ENCODE results near the gene SPINK1.
"Not testable (repeated sequence)": the region's sequence is repeated elsewhere in the genome, so short reads cannot be mapped to it uniquely, and the experiment has no call there.

Gene SPINK1

DNA sequence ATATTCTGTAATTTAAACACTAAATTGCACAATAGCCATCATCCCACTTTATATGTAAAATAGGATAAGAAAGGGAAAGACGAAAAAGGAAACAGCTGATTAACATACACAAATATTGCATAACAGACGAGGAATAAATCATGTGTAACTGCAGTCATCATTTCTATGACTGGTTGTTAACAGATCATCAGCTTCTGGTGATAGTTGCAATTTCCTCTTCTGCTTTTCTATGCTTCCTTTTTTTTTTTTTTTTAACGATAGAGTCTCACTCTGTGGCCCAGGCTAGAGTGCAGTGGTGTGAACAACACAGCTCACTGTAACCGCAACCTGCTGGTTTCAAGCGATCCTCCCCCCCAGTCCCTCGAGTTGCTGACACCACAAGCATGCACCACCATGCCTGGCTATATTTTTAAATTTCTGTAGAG, 26.4 kb downstream of the SPINK1 start:
- TF ChIP-seq, protein P1, sequence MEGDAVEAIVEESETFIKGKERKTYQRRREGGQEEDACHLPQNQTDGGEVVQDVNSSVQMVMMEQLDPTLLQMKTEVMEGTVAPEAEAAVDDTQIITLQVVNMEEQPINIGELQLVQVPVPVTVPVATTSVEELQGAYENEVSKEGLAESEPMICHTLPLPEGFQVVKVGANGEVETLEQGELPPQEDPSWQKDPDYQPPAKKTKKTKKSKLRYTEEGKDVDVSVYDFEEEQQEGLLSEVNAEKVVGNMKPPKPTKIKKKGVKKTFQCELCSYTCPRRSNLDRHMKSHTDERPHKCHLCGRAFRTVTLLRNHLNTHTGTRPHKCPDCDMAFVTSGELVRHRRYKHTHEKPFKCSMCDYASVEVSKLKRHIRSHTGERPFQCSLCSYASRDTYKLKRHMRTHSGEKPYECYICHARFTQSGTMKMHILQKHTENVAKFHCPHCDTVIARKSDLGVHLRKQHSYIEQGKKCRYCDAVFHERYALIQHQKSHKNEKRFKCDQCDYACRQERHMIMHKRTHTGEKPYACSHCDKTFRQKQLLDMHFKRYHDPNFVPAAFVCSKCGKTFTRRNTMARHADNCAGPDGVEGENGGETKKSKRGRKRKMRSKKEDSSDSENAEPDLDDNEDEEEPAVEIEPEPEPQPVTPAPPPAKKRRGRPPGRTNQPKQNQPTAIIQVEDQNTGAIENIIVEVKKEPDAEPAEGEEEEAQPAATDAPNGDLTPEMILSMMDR (IDR thresholded peaks at IDR 0.05; ENCODE audit: low read depth, low read length, missing control alignments) = no peak
- H3K4me3 ChIP-seq (replicated peaks; ENCODE audit: low read depth, low read length) = no peak overlapping the region
- no peak for DNase-seq (ENCODE audit: extremely low read depth, low read depth)

DNA sequence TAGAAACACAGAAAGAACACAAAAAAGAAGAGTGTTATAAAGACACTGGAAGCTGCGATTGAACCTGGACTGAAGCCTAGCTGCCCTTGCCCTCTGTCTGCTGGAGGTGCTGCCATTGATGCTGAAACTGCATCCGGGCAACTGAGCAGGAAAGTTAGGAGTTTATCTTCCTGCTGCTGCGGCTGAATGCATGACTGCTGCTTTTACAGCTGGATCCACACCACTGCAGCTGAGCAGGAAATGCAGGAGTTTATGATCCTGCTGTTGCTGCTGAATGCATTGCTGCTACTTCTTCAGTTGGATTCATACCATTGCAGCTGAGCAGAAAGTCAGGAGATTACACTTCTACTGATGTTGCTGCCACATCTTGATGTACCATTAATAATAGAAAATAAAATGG, 27.1 kb downstream of the SPINK1 start:
- H3K4me3 ChIP-seq (replicated peaks; ENCODE audit: low read depth, low read length) = no peak overlapping the region
- no peak for DNase-seq (ENCODE audit: extremely low read depth, low read depth)
- TF ChIP-seq, protein P1 (IDR thresholded peaks at IDR 0.05; ENCODE audit: low read depth, low read length, missing control alignments) = no peak

DNA sequence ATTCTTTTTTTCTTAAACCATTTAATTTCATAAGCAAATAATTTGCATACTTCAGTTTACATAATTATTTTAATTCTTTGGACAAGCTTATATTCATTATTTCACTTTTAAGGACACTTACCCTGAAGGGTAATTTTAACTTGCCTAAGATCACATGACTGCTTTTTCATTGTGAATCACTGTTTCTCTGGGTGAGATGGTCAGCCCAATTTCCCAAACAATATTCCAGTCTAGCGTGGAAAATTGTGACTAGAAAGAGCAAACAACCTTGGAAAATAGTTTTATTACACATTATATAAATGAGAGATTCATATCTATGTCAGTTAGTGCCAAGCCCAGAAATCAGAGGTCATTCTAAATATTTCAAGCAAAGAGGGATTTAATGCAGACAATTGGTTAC, 27.5 kb downstream of the SPINK1 start:
- DNase-seq (ENCODE audit: extremely low read depth, low read depth) = no peak
- TF ChIP-seq, protein P1 (IDR thresholded peaks at IDR 0.05; ENCODE audit: low read depth, low read length, missing control alignments) = no peak
- no peak overlapping the region for H3K4me3 ChIP-seq (replicated peaks; ENCODE audit: low read depth, low read length)

DNA sequence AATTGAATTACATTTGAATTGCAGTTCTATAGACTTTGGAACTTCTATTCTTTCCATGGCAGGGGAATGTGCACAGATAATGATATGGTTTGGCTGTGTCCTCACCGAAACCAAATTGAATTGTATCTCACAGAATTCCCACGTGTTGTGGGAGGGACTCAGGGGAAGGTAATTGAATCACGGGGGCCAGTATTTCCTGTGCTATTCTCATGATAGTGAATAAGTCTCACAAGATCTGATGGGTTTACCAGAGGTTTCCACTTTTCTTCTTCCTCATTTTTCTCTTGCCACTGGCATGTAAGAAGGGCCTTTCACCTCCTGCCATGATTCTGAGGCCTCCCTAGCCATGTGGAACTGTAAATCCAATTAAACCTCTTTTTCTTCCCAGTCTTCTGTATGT, 28.3 kb downstream of the SPINK1 start:
- H3K4me3 ChIP-seq (replicated peaks; ENCODE audit: low read depth, low read length); DNase-seq (ENCODE audit: extremely low read depth, low read depth): not testable (repeated sequence)

DNA sequence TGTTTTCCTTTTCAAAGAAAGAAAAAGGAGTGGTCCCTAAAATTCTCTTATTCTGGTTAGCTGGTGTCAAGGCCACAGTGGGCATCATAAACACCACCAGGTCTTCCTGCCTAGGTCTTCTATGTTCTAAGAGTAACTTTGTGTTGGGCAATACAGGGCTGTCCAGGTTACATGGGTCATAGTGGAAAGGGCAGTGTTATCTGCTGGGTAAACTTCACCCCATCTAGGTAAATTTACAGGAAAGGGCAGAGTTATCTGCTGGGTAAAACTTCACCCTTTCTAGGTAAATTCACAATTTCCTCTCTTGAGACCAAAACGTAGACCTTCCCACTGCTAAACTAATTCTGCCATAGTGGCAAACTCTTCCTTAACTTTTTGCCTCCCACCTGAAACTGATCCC, 30.0 kb downstream of the SPINK1 start:
- TF ChIP-seq, protein P1 (IDR thresholded peaks at IDR 0.05; ENCODE audit: low read depth, low read length, missing control alignments) = no peak
- DNase-seq (ENCODE audit: extremely low read depth, low read depth) = no peak
- no peak overlapping the region for H3K4me3 ChIP-seq (replicated peaks; ENCODE audit: low read depth, low read length)

DNA sequence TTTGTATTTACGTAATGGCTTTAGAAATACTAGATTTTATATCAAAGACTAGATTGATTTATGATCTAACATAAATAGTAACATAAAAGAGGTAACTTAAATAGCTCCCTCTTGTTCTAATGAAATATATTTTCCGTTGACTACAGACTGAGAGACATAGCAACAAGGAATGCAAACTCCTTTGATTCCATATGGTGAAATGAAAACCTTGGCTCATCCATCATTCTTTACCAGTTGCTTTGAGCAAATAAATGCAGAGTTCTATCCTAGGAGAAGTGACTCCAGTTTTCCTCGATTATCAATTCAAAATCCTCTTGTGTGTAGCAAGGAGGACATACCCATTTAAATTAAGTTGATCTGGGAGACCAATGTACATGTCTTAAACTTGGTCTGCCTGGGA, 31.0 kb downstream of the SPINK1 start:
- H3K4me3 ChIP-seq (replicated peaks; ENCODE audit: low read depth, low read length) = no peak overlapping the region
- TF ChIP-seq, protein P1 (IDR thresholded peaks at IDR 0.05; ENCODE audit: low read depth, low read length, missing control alignments) = no peak
- no peak for DNase-seq (ENCODE audit: extremely low read depth, low read depth)

DNA sequence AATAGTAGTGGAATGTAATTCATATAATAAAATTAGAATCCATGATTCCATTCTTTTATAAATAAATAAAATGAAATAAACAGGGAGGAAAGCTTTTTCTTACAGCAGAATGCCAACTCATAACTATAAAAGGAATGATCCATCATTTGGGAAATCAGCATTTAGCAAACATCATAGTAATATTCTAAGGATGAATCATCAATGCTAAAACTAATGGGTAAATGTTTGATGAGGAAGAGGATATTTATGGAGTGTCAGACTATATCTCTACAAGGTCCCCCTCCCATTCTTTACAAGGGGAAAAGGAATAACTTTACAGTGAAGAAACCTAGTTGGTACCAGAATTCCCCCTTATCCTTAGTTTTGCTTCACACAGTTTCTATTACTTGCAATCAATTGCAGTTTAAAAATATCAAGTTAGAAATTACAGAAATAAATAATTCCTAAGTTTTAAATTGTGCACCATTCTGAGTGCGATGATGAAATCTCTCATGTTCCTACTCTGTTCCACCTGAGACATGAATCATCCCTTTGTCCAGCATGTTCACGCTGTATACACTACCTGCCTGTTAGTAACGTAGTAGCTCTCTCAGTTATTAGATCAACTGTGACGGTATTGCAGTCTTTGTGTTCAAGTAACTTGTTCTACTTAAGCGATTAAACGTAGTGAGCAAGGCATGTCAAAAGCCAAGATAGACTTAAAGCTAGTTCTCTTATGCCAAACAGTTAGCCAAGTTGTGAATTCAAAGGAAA, 34.7 kb downstream of the SPINK1 start:
- TF ChIP-seq, protein P1 (IDR thresholded peaks at IDR 0.05; ENCODE audit: low read depth, low read length, missing control alignments) = no peak
- no peak for DNase-seq (ENCODE audit: extremely low read depth, low read depth)

More for the DNA sequence above, 34.7 kb downstream of the SPINK1 start:
- H3K4me3 ChIP-seq (replicated peaks; ENCODE audit: low read depth, low read length) = no peak overlapping the region

Data from HFF-Myc (cell line).